Mucosa of rectum (tissue), 2 donors: ENCODE data around the gene PADI4.

ENCODE experiments used
- H3K27ac ChIP-seq, 2 donors: one replicate each; pipeline ENCODE4 v1.7.0; 2013; ENCODE audit warnings: inconsistent platforms in 2 of 2, low read depth in 2 of 2, low read length in 2 of 2
- H3K27me3 ChIP-seq, 2 donors: one replicate each; pipeline ENCODE4 v1.7.0; 2013; ENCODE audit warnings: low read length in 2 of 2; ENCODE audit not compliant: control insufficient read depth in 2 of 2, insufficient read depth in 2 of 2
- H3K36me3 ChIP-seq, 2 donors: one replicate each; pipeline ENCODE4 v1.7.0; 2013; ENCODE audit warnings: low read length in 2 of 2; ENCODE audit not compliant: control insufficient read depth in 2 of 2, insufficient read depth in 2 of 2
- H3K4me1 ChIP-seq, 2 donors: one replicate each; pipeline ENCODE4 v1.7.0; 2013; ENCODE audit warnings: low read length in 2 of 2, mild to moderate bottlenecking in 1 of 2; ENCODE audit not compliant: control insufficient read depth in 2 of 2, insufficient read depth in 2 of 2
- H3K4me3 ChIP-seq, 2 donors: one replicate each; pipeline ENCODE4 v1.7.0; 2013; ENCODE audit warnings: low read length in 2 of 2
- H3K9ac ChIP-seq, 2 donors: one replicate each; pipeline ENCODE4 v1.7.0; 2013; ENCODE audit warnings: low read length in 2 of 2, low read depth in 1 of 2, mild to moderate bottlenecking in 1 of 2
- H3K9me3 ChIP-seq, 2 donors: one replicate each; pipeline ENCODE4 v1.7.0; 2013; ENCODE audit warnings: low read length in 2 of 2; ENCODE audit not compliant: control insufficient read depth in 2 of 2
- donor health status: healthy.
- donor health status: Normal muscosa, but diverticular disease.

Gene PADI4

GRCh38 chr1:17272066-17272465 is 35.9 kb upstream of the PADI4 start:
- Histone ChIP-seq H3K4me1 (peaks cover 6 to 12% of the 10 kb centered on the region in 2 donors), H3K4me3 (no peak overlapping the region), H3K9ac (no peak overlapping the region), H3K27ac (no peak overlapping the region), H3K9me3 (no peaks in the 10 kb centered on the region), H3K27me3 (peaks cover 0 to 2% of the 10 kb centered on the region in 2 donors), H3K36me3 (no peaks in the 10 kb centered on the region)

DNA sequence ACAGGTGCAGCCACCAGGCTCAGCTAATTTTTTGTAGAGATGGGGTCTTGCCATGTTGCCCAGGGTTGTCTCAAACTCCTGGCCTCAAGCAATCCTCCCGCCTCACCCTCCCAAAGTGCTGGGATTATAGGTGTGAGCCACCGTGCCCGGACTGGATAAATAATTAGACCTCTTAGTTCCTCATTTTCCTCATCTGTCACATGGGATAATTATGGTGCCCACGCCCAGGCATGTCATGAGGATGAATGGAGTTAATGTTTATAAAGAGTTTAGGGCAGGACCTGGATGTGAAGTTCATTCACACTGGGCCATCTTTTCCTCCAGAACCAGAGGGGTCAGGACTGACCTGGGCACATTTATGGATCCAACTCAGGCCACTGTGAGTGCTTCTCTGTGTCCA is 35.4 kb upstream of the PADI4 start:
- H3K4me3 ChIP-seq = no peak overlapping the region
- H3K27me3 ChIP-seq = peaks cover 0 to 2% of the 10 kb centered on the region in 2 donors

DNA sequence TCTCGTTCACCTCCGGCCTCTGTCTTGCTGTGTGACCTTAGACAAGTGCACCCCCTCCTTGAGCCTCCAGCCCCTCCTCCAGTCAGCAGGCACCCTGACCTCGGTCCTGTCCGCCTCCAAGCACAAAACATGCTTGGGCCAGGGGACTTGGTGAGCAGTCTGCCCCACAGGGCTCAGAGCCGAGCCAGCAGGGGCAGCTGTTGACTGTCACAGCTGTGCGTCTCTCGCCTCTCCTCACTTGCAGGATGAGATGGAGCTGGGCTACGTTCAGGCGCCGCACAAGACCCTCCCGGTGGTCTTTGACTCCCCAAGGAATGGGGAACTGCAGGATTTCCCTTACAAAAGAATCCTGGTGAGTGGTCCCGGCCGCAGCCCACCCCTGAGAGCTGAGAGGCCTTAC is 34.9 kb upstream of the PADI4 start:
- no peaks in the 10 kb centered on the region for H3K36me3 ChIP-seq
- peak overlapping the region; percentile 11 to 43 for H3K27ac ChIP-seq
- no peak overlapping the region for H3K9ac ChIP-seq
- no peaks in the 10 kb centered on the region for H3K9me3 ChIP-seq
- H3K4me1 ChIP-seq = peaks cover 6 to 12% of the 10 kb centered on the region in 2 donors
- no peak overlapping the region for H3K4me3 ChIP-seq
- H3K27me3 ChIP-seq = peaks cover 0 to 2% of the 10 kb centered on the region in 2 donors

More for the DNA sequence above, 35.4 kb upstream of the PADI4 start:
- peak overlapping the region; percentile 11 to 43 for H3K27ac ChIP-seq
- H3K9ac ChIP-seq = no peak overlapping the region
- H3K4me1 ChIP-seq = peaks cover 6 to 12% of the 10 kb centered on the region in 2 donors
- H3K9me3 ChIP-seq = no peaks in the 10 kb centered on the region
- no peaks in the 10 kb centered on the region for H3K36me3 ChIP-seq

DNA sequence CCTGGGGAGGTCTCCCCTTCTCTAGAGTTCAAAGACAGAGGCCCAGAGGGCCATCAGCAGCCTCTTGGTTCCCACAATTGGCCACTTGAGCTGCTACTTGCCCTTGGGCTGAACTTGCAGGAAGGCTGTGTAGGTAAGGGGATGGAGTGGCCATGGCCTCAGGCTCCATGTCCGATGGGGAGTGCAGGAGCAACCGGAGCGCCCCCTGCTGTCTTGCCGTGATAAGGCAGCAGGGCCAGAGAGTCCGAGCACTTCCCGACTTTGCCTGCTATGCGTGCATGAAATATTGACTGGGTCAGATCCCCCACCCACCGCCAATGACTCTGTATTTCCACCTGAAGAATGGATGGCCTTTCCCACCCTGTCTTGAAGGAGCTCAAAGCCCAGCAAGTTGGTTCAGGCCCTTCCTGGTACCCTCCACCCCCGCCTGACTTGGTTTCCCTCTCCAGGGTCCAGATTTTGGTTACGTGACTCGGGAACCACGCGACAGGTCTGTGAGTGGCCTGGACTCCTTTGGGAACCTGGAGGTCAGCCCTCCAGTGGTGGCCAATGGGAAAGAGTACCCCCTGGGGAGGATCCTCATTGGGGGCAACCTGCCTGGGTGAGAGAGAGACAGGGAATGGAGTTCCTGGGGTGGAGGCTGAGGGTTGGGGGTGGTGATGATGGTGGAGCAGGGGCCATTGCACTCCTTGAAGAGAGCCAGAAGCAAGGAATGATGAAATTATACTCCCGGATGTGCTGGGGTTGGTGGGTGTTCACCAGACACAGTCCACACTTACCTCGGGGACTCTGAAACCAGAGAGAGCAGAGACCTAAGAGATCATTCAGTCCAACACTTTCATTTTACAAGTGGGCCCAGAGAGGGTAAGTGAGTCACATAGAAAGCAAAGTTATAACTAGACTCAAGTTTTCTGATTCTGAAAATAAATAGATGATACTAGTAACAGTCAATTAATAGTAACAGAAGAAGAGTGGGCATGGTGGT is 33.5 kb upstream of the PADI4 start:
- Histone ChIP-seq H3K4me1 (peaks cover 6 to 12% of the 10 kb centered on the region in 2 donors), H3K36me3 (no peaks in the 10 kb centered on the region), H3K27ac (no peak overlapping the region), H3K9me3 (no peaks in the 10 kb centered on the region), H3K4me3 (no peak overlapping the region), H3K27me3 (peaks cover 0 to 2% of the 10 kb centered on the region in 2 donors), H3K9ac (no peak overlapping the region)

- Histone ChIP-seq H3K9ac (no peak overlapping the region), H3K27ac (no peak overlapping the region), H3K9me3 (no peaks in the 10 kb centered on the region), H3K4me1 (peaks cover 6 to 12% of the 10 kb centered on the region in 2 donors), H3K36me3 (no peaks in the 10 kb centered on the region), H3K27me3 (peaks cover 2 to 4% of the 10 kb centered on the region in 2 donors), H3K4me3 (no peak overlapping the region)
Observed at GRCh38 chr1:17276568-17276967, 31.4 kb upstream of the PADI4 start.

DNA sequence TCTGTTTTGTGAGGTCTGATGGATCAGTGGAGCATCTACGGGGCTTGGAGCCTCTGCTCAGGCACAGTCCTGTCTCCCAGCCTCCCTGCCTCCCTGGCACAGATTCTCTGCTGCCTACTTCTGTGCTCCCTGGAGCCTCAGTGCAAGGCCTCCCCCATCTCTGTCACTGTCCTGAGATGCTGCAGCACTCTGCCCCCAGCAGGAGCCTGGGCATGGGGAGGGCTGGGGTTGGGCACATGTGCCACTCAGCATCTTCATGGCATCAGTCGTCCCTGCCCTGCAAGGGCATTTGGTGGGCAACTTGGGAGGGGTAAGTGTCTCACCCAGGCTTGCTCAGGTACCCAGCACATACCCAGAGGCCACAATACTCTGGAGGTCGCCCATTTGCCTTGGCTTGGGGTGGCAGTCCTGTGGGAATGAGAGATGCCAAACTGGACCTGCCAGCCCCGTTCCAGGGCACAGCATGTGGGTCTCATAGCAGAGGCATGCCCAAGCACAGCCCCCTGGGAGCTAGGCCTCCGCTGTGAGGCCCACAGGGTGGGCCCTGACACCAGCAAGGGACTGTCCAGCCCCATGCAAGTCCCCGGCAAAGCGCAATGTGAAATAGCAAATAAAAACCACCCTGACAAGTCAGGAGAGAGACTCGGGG is 30.4 kb upstream of the PADI4 start:
- H3K27ac ChIP-seq = no peak overlapping the region
- H3K9ac ChIP-seq = no peak overlapping the region
- no peaks in the 10 kb centered on the region for H3K9me3 ChIP-seq
- H3K4me1 ChIP-seq = peaks cover 6 to 12% of the 10 kb centered on the region in 2 donors
- H3K27me3 ChIP-seq = peaks cover 2 to 4% of the 10 kb centered on the region in 2 donors
- no peak overlapping the region for H3K4me3 ChIP-seq
- H3K36me3 ChIP-seq = no peaks in the 10 kb centered on the region

GRCh38 chr1:17278996-17279830 is 28.8 kb upstream of the PADI4 start:
- peaks cover 2 to 4% of the 10 kb centered on the region in 2 donors for H3K27me3 ChIP-seq
- no peaks in the 10 kb centered on the region for H3K9me3 ChIP-seq
- no peak overlapping the region for H3K4me3 ChIP-seq
- no peak overlapping the region for H3K27ac ChIP-seq
- H3K9ac ChIP-seq = no peak overlapping the region
- no peaks in the 10 kb centered on the region for H3K36me3 ChIP-seq
- no peaks in the 10 kb centered on the region for H3K4me1 ChIP-seq

GRCh38 chr1:17280436-17280835 is 27.6 kb upstream of the PADI4 start:
- H3K4me3 ChIP-seq = no peak overlapping the region
- H3K9ac ChIP-seq = no peak overlapping the region
- no peak overlapping the region for H3K27ac ChIP-seq
- H3K27me3 ChIP-seq = peaks cover 2 to 4% of the 10 kb centered on the region in 2 donors
- no peaks in the 10 kb centered on the region for H3K9me3 ChIP-seq
- H3K4me1 ChIP-seq = no peaks in the 10 kb centered on the region
- H3K36me3 ChIP-seq = no peaks in the 10 kb centered on the region

GRCh38 chr1:17280894-17281293 is 27.1 kb upstream of the PADI4 start:
- Histone ChIP-seq H3K4me1 (no peaks in the 10 kb centered on the region), H3K27me3 (peaks cover 2 to 4% of the 10 kb centered on the region in 2 donors), H3K9me3 (no peaks in the 10 kb centered on the region), H3K27ac (no peak overlapping the region), H3K36me3 (no peaks in the 10 kb centered on the region), H3K9ac (no peak overlapping the region), H3K4me3 (no peak overlapping the region)
